Parathyroid adenoma (tissue), 2 donors: ENCODE measurements around the gene CDH13.

ENCODE experiments used
- H2AFZ ChIP-seq: fragments of 300-600 bp; sonication (generic); one replicate; pipeline ENCODE4 v1.7.0; 2017; ENCODE audit warnings: antibody characterized with exemption, mild to moderate bottlenecking
- H3K27ac ChIP-seq: fragments of 300-600 bp; sonication (generic); one replicate; pipeline ENCODE4 v1.7.0; 2017
- H3K27me3 ChIP-seq: fragments of 300-600 bp; sonication (generic); one replicate; pipeline ENCODE4 v1.7.0; 2017; ENCODE audit warnings: low read length; ENCODE audit not compliant: control insufficient read depth, insufficient read depth
- H3K36me3 ChIP-seq: fragments of 300-600 bp; sonication (generic); one replicate; pipeline ENCODE4 v1.7.0; 2017; ENCODE audit warnings: low read length; ENCODE audit not compliant: control insufficient read depth, insufficient read depth
- H3K4me1 ChIP-seq: fragments of 300-600 bp; sonication (generic); one replicate; pipeline ENCODE4 v1.7.0; 2017; ENCODE audit warnings: control low read depth
- H3K4me2 ChIP-seq: fragments of 300-600 bp; sonication (generic); one replicate; pipeline ENCODE4 v1.7.0; 2017; ENCODE audit warnings: low read length
- H3K4me3 ChIP-seq: fragments of 300-600 bp; sonication (generic); one replicate; pipeline ENCODE4 v1.7.0; 2017; ENCODE audit warnings: low read depth, low read length
- H3K79me2 ChIP-seq: fragments of 300-600 bp; sonication (generic); one replicate; pipeline ENCODE4 v1.7.0; 2017; ENCODE audit warnings: control low read depth
- H3K9ac ChIP-seq: fragments of 300-600 bp; sonication (generic); one replicate; pipeline ENCODE4 v1.7.0; 2017; ENCODE audit warnings: mild to moderate bottlenecking
- H3K9me3 ChIP-seq: fragments of 300-600 bp; sonication (generic); one replicate; pipeline ENCODE4 v1.7.0; 2017; ENCODE audit warnings: low read length; ENCODE audit not compliant: control insufficient read depth
- CTCF ChIP-seq: fragments of 300-600 bp; sonication (generic); IDR thresholded peaks from one replicate; pipeline ENCODE4 v1.7.0; 2017; ENCODE audit warnings: antibody characterized with exemption, mild to moderate bottlenecking
- donor health status: primary hyperparathyroidism.

CDH13 gene

GRCh38 chr16:82992786-82993185 lies 366.0 kb downstream of the CDH13 start:
- H3K4me1 ChIP-seq: no peaks in the 10 kb centered on the region
- H2AFZ ChIP-seq: no peak overlapping the region
- no peak overlapping the region for H3K4me3 ChIP-seq
- H3K9me3 ChIP-seq: no peaks in the 10 kb centered on the region
- H3K36me3 ChIP-seq: no peaks in the 10 kb centered on the region
- no peak overlapping the region for H3K9ac ChIP-seq
- H3K27me3 ChIP-seq: no peaks in the 10 kb centered on the region
- no peaks in the 10 kb centered on the region for H3K79me2 ChIP-seq
- H3K27ac ChIP-seq: no peak overlapping the region
- no peak overlapping the region for H3K4me2 ChIP-seq
- no peak for TF ChIP-seq CTCF

- no peaks in the 10 kb centered on the region for H3K36me3 ChIP-seq
- H3K27me3 ChIP-seq: no peaks in the 10 kb centered on the region
- no peak overlapping the region for H3K27ac ChIP-seq
- H2AFZ ChIP-seq: no peak overlapping the region
- no peaks in the 10 kb centered on the region for H3K4me1 ChIP-seq
- H3K9ac ChIP-seq: no peak overlapping the region
- no peak for TF ChIP-seq CTCF
- H3K4me3 ChIP-seq: no peak overlapping the region
- H3K9me3 ChIP-seq: no peaks in the 10 kb centered on the region
- H3K4me2 ChIP-seq: no peak overlapping the region
- no peaks in the 10 kb centered on the region for H3K79me2 ChIP-seq
Measured at GRCh38 chr16:82993415-82993814, 366.6 kb downstream of the CDH13 start.

- H3K9me3 ChIP-seq: no peaks in the 10 kb centered on the region
- no peak overlapping the region for H3K4me2 ChIP-seq
- H3K27me3 ChIP-seq: no peaks in the 10 kb centered on the region
- no peak overlapping the region for H3K27ac ChIP-seq
- no peak overlapping the region for H2AFZ ChIP-seq
- H3K9ac ChIP-seq: no peak overlapping the region
- H3K4me3 ChIP-seq: no peak overlapping the region
- no peaks in the 10 kb centered on the region for H3K4me1 ChIP-seq
- TF ChIP-seq CTCF: no peak
- no peaks in the 10 kb centered on the region for H3K36me3 ChIP-seq
- no peaks in the 10 kb centered on the region for H3K79me2 ChIP-seq
Measured at GRCh38 chr16:82993926-82994325, 367.2 kb downstream of the CDH13 start.

GRCh38 chr16:82995286-82995923 lies 368.6 kb downstream of the CDH13 start:
- no peak for TF ChIP-seq CTCF
- Histone ChIP-seq H3K27ac (no peak overlapping the region), H3K4me3 (no peak overlapping the region), H3K27me3 (no peaks in the 10 kb centered on the region), H3K9ac (no peak overlapping the region), H2AFZ (no peak overlapping the region), H3K9me3 (no peaks in the 10 kb centered on the region), H3K4me2 (no peak overlapping the region), H3K4me1 (no peaks in the 10 kb centered on the region), H3K36me3 (no peaks in the 10 kb centered on the region), H3K79me2 (no peaks in the 10 kb centered on the region)

- Histone ChIP-seq H3K9me3 (no peaks in the 10 kb centered on the region), H3K4me1 (no peaks in the 10 kb centered on the region), H3K27me3 (no peaks in the 10 kb centered on the region), H3K36me3 (no peaks in the 10 kb centered on the region), H3K9ac (no peak overlapping the region), H3K4me2 (no peak overlapping the region), H3K4me3 (no peak overlapping the region), H3K27ac (no peak overlapping the region), H2AFZ (no peak overlapping the region), H3K79me2 (no peaks in the 10 kb centered on the region)
- TF ChIP-seq CTCF: no peak
Measured at GRCh38 chr16:82995924-82996441, 369.2 kb downstream of the CDH13 start.
